Measurements from ENCODE around the gene EPB41L2. TPM values are rescaled to one million over a fixed set of nuclear protein-coding genes. Genes with fewer than 3 reads are reported as not detected.
"Not testable (repeated sequence)": the region's sequence is repeated elsewhere in the genome, so short reads cannot be mapped to it uniquely, and the experiment has no call there.

Gene EPB41L2
- total RNA-seq, 1 donor from 2014 or later = 38.3 TPM

DNA sequence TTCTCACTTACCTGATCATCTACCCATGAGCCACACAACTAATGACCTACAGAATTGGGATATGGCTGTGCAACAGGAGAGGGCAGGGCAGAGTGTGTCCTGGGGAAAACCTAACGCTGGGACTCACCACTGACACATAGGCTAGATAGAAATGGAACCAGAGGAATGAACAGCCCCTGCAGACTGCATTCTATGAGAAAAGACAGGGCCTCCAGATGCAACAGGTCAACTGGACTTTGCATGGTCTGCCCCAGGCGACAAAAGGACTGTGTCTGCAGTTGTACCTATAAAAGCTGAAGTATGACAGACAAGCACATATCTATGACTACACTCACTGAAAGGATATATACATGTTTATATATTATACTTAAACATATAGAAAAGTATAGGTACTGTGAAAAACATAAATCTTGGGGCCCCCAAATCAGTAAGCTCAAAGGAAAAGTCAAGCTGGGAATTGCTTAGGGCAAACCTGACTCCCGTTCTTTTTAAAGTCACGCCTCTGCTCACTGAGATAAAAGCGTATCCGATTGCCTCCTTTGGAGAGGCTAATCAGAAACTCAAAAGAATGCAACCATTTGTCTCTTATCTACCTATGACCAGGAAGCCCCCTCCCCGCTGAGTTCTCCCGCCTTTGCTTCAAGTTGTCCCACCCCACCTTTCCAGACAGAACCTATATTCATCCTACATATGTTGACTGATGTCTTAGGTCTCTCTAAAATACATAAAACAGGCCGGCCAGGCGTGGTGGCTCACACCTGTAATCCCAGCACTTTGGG is 68.5 kb downstream of the EPB41L2 start:
- no peak for DNase-seq (ENCODE audit: low read depth)
- no peak overlapping the region for H3K4me3 ChIP-seq (ENCODE audit: low read depth, low read length)
- TF ChIP-seq, protein P1, sequence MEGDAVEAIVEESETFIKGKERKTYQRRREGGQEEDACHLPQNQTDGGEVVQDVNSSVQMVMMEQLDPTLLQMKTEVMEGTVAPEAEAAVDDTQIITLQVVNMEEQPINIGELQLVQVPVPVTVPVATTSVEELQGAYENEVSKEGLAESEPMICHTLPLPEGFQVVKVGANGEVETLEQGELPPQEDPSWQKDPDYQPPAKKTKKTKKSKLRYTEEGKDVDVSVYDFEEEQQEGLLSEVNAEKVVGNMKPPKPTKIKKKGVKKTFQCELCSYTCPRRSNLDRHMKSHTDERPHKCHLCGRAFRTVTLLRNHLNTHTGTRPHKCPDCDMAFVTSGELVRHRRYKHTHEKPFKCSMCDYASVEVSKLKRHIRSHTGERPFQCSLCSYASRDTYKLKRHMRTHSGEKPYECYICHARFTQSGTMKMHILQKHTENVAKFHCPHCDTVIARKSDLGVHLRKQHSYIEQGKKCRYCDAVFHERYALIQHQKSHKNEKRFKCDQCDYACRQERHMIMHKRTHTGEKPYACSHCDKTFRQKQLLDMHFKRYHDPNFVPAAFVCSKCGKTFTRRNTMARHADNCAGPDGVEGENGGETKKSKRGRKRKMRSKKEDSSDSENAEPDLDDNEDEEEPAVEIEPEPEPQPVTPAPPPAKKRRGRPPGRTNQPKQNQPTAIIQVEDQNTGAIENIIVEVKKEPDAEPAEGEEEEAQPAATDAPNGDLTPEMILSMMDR (conservative IDR thresholded peaks at IDR 0.05; ENCODE audit: low read depth, low read length) = no peak

DNA sequence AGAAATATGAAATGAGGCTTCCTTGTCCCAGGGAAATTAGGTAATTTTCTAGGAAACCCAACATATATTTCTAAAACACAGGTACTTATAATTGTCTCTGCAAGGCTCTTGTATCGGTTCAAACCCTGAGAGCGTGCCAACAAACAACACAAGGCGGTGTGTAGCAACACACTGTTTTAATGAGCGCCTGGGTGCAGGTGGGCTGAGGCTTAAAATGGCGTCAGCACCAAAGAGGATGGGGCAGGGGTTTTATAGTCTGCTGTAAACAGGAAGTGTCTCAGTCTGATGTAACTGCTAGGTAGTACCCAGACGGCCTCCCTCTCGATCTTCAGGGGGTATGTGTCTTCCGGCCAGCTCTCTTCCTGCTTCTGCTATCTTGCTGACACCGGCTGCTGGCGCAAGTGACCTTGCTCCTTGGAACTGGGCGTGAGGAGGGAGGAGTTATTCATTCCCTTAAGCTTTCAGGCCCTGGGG is 69.7 kb downstream of the EPB41L2 start:
- no peak overlapping the region for H3K4me3 ChIP-seq (ENCODE audit: low read depth, low read length)
- DNase-seq (ENCODE audit: low read depth) = no peak
- TF ChIP-seq, protein P1 (conservative IDR thresholded peaks at IDR 0.05; ENCODE audit: low read depth, low read length) = no peak

DNA sequence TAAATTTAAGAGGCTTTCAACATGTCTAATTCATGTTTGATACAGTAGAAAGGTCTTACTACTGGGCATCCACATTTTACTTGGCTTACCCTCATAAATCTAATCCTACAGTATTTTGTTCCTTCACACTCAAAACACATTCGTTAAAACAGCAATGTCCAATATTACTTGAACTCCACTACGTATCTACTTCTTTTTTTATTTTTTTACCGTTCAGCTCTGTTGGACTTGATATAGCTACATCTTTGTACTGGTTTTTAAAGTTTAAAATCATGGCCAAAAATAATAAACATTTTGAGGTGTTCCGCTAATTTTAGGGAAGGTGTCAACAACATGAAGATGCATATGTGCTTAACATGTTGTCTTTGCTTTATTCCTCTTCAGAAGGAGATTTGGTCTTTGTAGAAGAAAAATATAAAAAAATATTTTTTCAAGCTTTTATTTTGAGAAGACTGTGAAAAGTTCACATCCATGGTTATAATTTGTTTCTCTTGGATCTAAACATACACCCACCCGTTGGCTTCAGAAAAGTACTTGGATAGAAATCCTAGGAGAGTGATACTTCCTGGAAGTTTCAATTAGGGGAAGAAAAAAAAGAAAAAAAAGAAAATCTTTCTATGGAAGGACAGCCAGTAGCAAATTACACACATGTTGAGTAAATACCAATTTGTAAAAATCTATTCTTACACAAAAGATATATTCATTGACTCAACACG is 71.5 kb downstream of the EPB41L2 start:
- DNase-seq (ENCODE audit: low read depth) = no peak
- TF ChIP-seq, protein P1 (conservative IDR thresholded peaks at IDR 0.05; ENCODE audit: low read depth, low read length) = no peak
- no peak overlapping the region for H3K4me3 ChIP-seq (ENCODE audit: low read depth, low read length)

DNA sequence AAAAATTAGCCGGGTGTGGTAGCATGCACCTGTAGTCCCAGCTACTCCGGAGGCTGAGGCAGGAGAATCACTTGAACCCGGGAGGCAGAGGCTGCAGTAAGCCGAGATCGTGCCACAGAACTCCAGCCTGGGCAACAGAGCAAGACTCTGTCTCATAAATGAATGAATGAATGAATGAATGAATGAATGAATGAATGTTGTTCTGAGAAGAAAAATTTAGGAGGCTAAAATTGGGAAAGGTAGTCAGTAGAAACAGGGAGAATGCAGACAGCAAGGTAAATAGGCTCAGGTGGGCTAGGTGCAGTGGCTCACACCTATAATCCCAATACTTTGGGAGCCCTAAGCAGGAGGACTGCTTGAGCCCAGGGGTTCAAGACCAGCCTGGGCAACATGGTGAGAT is 75.5 kb downstream of the EPB41L2 start:
- H3K4me3 ChIP-seq (ENCODE audit: low read depth, low read length); DNase-seq (ENCODE audit: low read depth): not testable (repeated sequence)

DNA sequence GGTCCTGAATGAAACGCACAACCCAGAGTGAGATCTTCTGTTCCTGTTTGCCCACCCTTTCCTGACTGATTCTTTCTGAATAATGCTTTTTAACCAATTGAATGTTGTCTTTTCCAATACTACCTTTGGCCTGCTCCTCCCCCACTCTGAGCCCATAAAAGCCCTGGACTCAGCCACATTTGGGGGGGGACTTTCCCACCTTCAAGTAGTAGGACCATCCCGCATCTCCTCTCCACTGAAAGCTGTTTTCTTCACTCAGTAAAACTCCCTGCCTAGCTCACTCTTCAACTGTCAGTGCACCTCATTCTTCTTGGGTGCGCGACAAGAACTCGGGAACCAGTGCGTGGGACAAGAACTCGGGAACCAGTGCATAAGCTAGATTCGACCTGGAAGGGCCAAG is 77.9 kb downstream of the EPB41L2 start:
- TF ChIP-seq, protein P1 (conservative IDR thresholded peaks at IDR 0.05; ENCODE audit: low read depth, low read length) = no peak

DNA sequence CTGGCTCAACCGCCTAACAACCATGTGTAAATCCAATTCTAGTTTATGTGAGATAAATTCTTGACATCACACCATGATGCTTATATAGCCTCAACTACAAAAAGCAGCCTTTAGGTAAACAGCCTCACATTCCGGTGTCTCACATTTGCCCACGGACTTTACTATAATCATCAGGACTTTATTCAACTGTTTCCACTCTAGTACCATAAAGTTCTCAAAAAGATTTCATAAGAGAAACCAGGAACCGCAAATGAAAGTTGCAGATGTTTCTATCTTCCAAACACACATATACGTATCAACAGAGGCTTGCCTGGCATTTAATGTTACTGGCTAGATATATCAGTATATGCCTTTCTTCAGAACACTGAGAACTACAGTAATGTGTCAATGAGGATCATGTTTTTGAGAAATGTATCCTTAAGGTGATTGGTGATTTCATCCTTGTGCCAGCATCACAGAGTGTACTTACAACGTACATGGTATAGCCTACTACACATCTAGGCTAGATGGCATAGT is 80.0 kb downstream of the EPB41L2 start:
- TF ChIP-seq, protein P1 (conservative IDR thresholded peaks at IDR 0.05; ENCODE audit: low read depth, low read length) = no peak
- no peak overlapping the region for H3K4me3 ChIP-seq (ENCODE audit: low read depth, low read length)
- DNase-seq (ENCODE audit: low read depth) = no peak

More for the DNA sequence above, 77.9 kb downstream of the EPB41L2 start:
- no peak overlapping the region for H3K4me3 ChIP-seq (ENCODE audit: low read depth, low read length)
- no peak for DNase-seq (ENCODE audit: low read depth)

DNA sequence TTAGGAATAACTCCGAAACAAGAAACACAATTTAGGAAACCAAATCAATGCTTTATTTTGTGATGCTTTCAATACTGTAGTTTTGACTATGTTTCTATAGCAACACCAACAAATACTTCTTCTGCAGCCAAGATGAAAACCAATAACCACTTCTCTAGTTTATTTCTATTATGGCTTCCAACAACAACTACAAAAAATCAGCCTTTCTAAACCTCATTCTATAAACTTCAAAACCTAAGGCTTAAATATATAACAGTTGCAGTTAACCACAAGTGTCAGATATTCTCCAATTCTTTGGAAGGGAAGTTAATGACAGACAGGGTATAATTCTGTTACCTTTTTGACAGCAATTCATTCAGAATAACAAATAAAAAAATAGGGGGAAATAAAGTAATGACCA is 80.9 kb downstream of the EPB41L2 start:
- DNase-seq (ENCODE audit: low read depth) = no peak
- no peak overlapping the region for H3K4me3 ChIP-seq (ENCODE audit: low read depth, low read length)
- TF ChIP-seq, protein P1 (conservative IDR thresholded peaks at IDR 0.05; ENCODE audit: low read depth, low read length) = no peak

All from epithelial cell of proximal tubule (primary cell).